Frontal cortex (tissue), 4 donors: ENCODE results near the gene CPNE5. TPM values are rescaled to one million over a fixed set of nuclear protein-coding genes. Genes with fewer than 3 reads are reported as not detected.
"Not testable (repeated sequence)": the region's sequence is repeated elsewhere in the genome, so short reads cannot be mapped to it uniquely, and the experiment has no call there.

Source experiments
- DNase-seq, 2 donors: peaks; one replicate each; pipeline ENCODE4 v3.0.0; 2012; ENCODE audit warnings: low spot score in 2 of 2
- FAIRE-seq: peaks from 2 replicates; lab custom pipeline; 2012; peaks lifted over from hg19 to GRCh38; lab: Jason Lieb, UNC
- total RNA-seq: library from RNA; depleted of rRNA; stranded (reverse); fragments of >200 nt; gene quantifications from one replicate; pipeline ENCODE4 v1.2.3, GENCODE V29; 2014
- donor health status: control.
- donor health status: control.
- donor health status: control.

The CPNE5 gene
- total RNA-seq, 1 donor from 2014 or later: 12.6 TPM

GRCh38 chr6:36818756-36819155, 20.5 kb downstream of the CPNE5 start:
- FAIRE-seq (no peak), DNase-seq (no peak)

DNA sequence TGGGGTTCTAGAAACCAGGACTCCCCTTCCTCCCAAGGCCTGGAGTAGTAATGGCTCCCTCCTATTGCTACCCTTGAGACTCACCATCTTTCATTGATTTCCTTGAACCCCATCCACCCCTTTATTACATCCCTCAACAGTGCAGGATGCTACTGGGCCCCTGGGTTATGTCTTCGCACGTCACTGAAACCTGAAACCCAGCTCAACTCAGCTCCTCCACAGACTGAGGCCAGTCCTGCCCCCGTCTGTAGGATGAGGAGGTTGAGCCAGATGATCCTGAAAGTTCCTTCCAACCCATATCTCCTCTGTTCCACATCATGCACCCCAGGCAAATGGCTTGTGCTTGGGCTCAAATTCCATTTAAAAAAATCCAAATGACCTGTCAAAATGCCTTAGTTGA, 21.4 kb downstream of the CPNE5 start:
- FAIRE-seq (no peak), DNase-seq (no peak)

- FAIRE-seq: no peak
Measured at GRCh38 chr6:36817176-36817817, 21.9 kb downstream of the CPNE5 start.

DNA sequence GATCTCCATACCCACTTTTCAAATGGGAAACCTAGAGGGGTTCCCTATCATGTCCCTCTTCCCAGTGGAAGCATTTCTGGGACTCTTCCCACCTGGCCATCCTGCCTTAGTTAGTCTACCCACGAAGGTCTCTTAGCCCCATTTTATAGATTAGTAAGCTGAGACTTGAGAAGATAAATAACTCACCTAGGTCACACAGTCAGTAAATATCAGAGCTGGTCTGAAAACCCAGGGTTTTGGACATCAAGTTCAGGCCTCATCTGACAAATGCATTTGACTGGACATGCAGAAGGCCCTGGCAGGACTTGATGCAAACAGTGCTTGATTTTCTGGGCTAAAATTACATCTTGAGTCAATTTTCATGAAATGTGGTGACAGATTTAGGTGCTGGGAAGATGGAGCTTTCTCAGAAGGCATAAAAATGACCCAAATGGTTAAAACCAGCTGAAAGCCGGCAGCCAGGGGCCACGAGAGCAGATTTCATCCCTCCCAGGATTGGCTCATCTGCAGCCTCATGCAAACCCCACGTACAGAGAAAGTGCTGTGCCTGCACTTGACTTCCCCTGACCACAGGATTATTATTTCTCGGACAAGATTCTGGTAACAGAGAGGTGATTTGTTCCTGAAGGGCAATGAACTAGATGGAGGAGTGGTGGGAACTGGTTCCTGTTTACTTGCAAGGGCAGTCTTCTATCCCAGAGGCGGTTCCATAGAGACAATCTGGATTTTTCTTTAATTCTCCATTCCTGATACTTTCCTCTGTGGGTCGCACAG, 23.1 kb downstream of the CPNE5 start:
- no peak for DNase-seq
- FAIRE-seq: no peak

More at GRCh38 chr6:36817176-36817817, 21.9 kb downstream of the CPNE5 start:
- no peak for DNase-seq

GRCh38 chr6:36814249-36814648, 25.0 kb downstream of the CPNE5 start:
- DNase-seq (no peak), FAIRE-seq (no peak)

GRCh38 chr6:36813526-36813925, 25.7 kb downstream of the CPNE5 start:
- FAIRE-seq (no peak), DNase-seq (no peak)

DNA sequence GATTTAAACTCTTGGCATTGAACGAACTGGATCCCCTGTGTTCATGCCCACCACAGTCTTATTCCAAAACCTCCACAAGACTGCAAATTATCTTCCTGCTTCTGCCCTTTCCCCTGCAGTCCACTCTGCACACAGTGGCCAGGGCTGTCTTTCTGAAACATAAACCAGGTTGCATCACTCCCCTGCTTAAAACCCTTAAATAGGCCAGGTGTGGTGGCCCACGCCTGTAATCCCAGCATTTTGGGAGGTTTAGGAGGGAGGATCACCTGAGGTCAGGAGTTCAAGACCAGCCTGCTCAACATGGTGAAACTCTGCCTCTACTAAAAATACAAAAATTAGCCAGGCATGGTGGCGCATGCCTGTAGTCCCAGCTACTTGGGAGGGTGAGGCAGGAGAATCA, 26.2 kb downstream of the CPNE5 start:
- FAIRE-seq, DNase-seq: not testable (repeated sequence)

- DNase-seq (no peak), FAIRE-seq (no peak)
Measured at GRCh38 chr6:36809941-36810803, 29.1 kb downstream of the CPNE5 start.

DNA sequence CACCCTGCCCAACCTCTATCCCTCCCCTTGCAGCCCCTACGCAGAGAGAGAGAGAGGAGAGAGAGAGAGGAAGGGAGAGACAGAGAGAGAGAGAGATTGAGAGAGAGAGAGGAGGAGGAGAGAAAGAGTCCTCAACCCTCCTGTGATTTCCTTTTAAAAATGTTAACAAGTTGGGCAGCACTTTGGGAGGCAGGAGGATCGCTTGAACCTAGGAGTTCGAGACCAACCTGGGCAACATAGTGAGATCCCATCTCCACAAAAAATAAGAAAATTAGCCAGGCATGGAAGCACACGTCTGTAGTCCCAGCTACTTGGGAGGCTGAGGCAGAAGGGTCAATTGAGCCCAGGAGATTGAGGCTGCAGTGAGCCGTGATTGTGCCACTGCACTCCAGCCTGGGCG, 30.1 kb downstream of the CPNE5 start:
- DNase-seq (no peak), FAIRE-seq (no peak)

- no peak for FAIRE-seq
- DNase-seq: no peak
Measured at GRCh38 chr6:36808634-36809033, 30.6 kb downstream of the CPNE5 start.

- no peak for FAIRE-seq
Measured at GRCh38 chr6:36807750-36808149, 31.5 kb downstream of the CPNE5 start.

DNA sequence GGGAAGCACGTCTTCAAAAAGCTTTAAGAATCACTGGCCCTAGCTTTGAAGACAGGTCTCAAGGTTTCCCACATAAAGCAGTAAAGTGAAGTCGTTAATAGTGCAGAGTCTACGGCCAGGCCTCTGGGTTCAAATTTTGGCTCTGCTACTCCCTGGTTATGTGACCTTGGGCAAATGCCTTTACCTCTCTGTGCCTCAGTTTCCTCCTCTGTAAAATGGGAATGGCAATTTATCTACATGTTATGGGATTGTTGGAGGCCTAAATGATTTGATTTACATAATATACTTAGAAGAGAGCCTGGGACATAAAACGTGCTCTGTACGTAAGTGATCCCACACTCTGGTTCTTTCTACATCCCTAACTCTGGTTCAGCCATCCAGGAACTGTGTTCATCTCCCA, 32.1 kb downstream of the CPNE5 start:
- no peak for DNase-seq
- no peak for FAIRE-seq

More at GRCh38 chr6:36807750-36808149, 31.5 kb downstream of the CPNE5 start:
- no peak for DNase-seq

DNA sequence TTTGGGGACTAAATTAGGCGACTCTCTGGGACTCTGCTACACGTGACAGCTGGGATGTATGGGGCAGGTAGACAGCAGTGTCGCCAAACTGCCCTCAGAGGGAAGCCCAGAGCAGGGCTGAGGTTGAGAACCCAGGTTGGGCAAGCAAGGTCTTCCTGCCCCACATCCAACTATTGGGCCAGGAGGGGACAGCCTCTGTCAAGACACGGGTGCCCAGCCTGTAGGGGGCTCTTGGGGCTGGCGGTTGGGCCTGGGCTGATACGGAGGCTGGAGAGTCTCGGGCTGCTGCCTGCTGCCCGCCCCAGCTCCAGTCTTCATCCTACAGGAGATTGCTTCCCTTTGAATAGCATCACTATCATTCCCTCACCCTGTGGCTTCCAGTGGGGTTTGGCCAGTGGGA, 33.3 kb downstream of the CPNE5 start:
- FAIRE-seq (no peak), DNase-seq (no peak)

DNA sequence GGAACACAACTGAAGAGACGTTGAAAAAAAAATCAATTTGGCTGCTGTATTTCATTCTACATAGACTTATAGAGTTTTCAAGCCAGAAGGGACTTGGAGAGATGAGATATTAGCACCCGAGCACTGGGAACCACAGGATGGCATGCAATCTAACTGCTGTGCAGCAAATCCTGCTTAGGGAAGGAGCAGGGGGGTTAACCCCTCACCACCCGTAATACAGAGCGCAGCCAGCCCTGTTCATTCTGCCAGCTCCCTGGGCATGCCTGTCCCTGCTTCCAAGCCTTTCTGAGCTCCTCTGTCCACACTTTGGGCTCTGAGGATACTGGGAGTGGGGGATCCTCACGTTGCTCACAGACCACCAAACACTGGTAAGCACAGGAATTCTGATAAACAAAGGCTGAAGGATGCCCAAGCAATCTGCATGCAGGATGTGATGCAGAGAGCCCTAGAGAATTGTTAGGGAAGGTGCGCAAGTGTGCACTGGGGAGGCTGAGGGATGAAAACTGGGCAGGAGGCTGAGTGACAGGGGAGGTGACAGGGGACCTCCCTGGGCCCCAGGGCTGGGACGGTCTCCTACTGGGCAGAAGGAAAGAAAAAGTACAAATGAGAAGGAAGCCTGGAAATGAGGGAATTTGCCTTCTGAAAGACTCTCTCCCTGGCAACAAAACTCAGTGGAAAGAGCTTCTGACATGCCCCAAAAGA, 34.0 kb downstream of the CPNE5 start:
- DNase-seq: no peak
- no peak for FAIRE-seq

- FAIRE-seq: no peak
- no peak for DNase-seq
Measured at GRCh38 chr6:36804563-36804962, 34.7 kb downstream of the CPNE5 start.

DNA sequence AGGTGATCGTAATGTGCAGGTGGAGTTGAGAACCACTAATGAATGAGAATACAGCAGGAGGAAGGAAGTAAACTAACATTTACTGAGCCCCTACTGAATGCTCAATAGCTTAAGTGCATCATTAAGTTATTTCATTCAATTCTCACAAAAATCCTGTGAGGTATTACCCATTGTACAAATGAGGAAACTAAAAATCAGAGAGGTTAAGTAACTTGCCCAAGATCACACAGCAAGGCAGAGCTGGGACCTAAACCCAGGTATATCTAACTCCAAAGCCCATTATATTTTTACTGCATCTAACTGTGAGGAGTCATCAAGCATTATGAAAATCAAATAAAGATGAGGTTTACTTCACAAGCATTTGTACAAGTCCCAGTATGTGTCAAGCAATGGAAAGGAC, 35.3 kb downstream of the CPNE5 start:
- no peak for FAIRE-seq

GRCh38 chr6:36803482-36803881, 35.8 kb downstream of the CPNE5 start:
- DNase-seq (no peak), FAIRE-seq (no peak)

More for the DNA sequence above, 35.3 kb downstream of the CPNE5 start:
- no peak for DNase-seq

DNA sequence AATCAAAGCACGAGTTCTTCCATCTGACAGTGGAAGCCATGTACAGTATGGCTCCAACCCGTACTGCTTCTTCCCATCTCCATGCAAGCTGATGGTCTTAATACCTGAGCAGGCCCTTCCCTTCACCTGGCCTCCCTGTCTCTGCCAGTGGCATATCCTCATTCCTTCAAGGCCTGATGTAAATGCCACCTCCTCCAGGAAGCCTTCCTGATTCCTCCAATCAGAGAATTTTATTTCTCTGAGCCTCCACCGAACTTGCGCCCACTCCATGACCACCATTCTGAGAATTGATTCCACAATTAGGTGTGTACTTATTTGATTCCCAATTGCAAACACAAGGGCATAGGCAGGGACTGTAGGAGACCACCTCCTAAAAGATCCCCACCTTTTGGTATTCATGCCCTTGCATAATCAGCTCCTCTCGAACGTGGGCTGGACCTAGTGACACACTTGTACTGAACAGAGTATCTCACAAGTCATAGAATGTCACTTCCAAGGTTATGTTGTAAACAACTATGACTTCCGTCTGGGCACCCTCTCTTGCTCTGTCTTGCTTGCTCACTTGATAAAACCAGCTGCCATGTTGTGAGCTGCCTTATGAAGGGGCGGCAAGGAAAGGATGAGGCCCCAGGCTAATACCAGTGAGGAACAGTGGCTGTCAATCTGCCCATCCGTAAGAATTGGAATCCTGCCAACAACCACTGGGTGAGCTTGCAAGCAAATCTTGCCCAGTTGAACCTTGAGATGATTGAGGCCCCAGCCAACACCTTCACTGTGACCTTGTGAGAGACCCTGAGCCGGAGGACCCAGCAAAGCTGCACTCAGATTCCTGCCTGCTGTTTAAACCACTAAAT, 38.8 kb downstream of the CPNE5 start:
- DNase-seq: no peak
- no peak for FAIRE-seq

DNA sequence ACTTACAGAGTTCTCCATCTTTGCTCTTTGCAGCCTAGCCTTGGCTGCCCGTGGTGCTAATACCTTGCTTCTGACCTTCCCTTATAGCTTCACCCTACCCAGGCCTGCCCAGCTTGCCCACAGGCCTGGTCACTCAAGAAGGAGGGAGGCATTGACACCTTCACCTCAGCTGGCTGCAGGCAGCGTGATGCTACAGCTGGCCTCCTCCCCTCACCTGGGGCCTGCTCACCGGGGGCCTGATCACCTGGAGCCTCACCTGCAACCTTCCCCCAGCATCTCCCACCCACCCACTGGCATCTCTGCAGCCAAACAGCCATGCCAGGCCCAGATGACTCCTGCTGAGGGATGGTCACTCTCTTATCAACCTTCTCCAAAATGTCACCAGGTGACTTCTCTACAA, 40.4 kb downstream of the CPNE5 start:
- no peak for FAIRE-seq
- DNase-seq: no peak
